ENCODE data around the gene TMEM80.

TMEM80 gene

GRCh38 chr11:702462-703461 is 7.1 kb downstream of the TMEM80 start:
- no peak for DNase-seq

GRCh38 chr11:703506-703905 is 7.9 kb downstream of the TMEM80 start:
- no peak for DNase-seq

GRCh38 chr11:704228-704674 is 8.6 kb downstream of the TMEM80 start:
- no peak for DNase-seq

- no peak for DNase-seq
Measured at GRCh38 chr11:704781-705645, 9.4 kb downstream of the TMEM80 start.

- no peak for DNase-seq
Measured at GRCh38 chr11:705646-706438, 10.2 kb downstream of the TMEM80 start, which contains the start of gene EPS8L2. EPS8L2 (plus strand) TSS chr11:706231; CDS start chr11:709408, 3,177 bp downstream.

- no peak for DNase-seq
Measured at GRCh38 chr11:706439-706956, 10.9 kb downstream of the TMEM80 start.

- DNase-seq = no peak
Measured at GRCh38 chr11:706957-707816, 11.6 kb downstream of the TMEM80 start.

- DNase-seq = no peak
Measured at GRCh38 chr11:707817-708420, 12.3 kb downstream of the TMEM80 start.

GRCh38 chr11:708511-708910 is 12.9 kb downstream of the TMEM80 start:
- DNase-seq = no peak

GRCh38 chr11:709109-709997 is 13.7 kb downstream of the TMEM80 start:
- DNase-seq = no peak

- no peak for DNase-seq
Measured at GRCh38 chr11:714436-714835, 18.8 kb downstream of the TMEM80 start.

GRCh38 chr11:719214-720016 is 23.8 kb downstream of the TMEM80 start:
- no peak for DNase-seq

GRCh38 chr11:720017-720641 is 24.5 kb downstream of the TMEM80 start:
- no peak for DNase-seq

- DNase-seq = no peak
Measured at GRCh38 chr11:720642-721246, 25.1 kb downstream of the TMEM80 start.

- no peak for DNase-seq
Measured at GRCh38 chr11:721247-721740, 25.7 kb downstream of the TMEM80 start.

GRCh38 chr11:721741-722345 is 26.2 kb downstream of the TMEM80 start:
- DNase-seq = peak in 1 of 2 experiments; percentile 27

- DNase-seq = no peak
Measured at GRCh38 chr11:722346-722811, 26.8 kb downstream of the TMEM80 start.

All from NCI-H187 (cell line).